Astrocyte (in vitro differentiated cells and primary cell): ENCODE results near the gene SUSD5.

Experiments
- CTCF ChIP-seq: IDR thresholded peaks from 2 replicates; pipeline ENCODE4 v1.5.1; 2011; ENCODE audit warnings: low read depth, mild to moderate bottlenecking, inconsistent platforms, low read length, moderate library complexity; ENCODE audit not compliant: insufficient read depth
- EZH2 ChIP-seq: IDR thresholded peaks from 2 replicates; pipeline ENCODE4 v1.6.1; 2012; ENCODE audit warnings: mild to moderate bottlenecking, low read length, inconsistent platforms; ENCODE audit not compliant: insufficient read depth

GRCh38 chr3:33181229-33181628 lies 37.4 kb downstream of the SUSD5 start:
- TF ChIP-seq CTCF, result no peak
- no peak for TF ChIP-seq EZH2
